ENCODE results near the gene AP2B1. TPM values are rescaled to one million over a fixed set of nuclear protein-coding genes. Genes with fewer than 3 reads are reported as not detected.

The AP2B1 gene
- total and polyA plus RNA-seq, 12 donors: 23.4 to 167 (median 78.2) TPM

DNA sequence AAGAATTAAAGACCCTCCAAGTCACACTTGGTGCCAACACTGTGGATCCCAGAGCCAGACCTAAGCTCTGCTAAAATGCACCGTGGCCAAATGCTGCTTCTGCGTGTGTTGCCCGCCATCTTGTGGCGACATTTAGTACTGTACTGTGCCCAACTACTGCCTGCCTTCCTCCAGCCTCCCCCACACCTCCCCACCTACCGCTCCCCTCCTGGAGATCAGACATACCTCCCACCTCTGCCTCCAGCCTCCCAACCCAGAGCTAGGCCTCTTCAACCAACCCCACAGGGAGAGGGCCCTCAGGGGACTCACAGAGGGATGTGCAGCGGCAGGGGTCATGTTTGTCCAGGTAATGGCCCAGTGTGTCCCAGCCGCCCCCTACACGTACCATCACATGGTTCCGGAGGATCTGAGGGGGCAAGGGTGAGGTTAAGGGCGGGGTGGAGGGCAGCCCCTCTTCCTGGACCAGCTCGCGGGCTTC is 160.5 kb downstream of the AP2B1 start:
- no peaks in the 10 kb centered on the region for H3K36me3 ChIP-seq (replicated peaks in 1 of 2)
- 3 to 36% (median 21%) methylated on average over 4 to 12 of the region's 12 CpGs for WGBS, 4 donors
- no peak overlapping the region for H3K4me3 ChIP-seq
- DNase-seq: peak; percentile 65 to 93 (median 83)
- H3K27ac ChIP-seq: no peak overlapping the region
- TF ChIP-seq, protein P1, sequence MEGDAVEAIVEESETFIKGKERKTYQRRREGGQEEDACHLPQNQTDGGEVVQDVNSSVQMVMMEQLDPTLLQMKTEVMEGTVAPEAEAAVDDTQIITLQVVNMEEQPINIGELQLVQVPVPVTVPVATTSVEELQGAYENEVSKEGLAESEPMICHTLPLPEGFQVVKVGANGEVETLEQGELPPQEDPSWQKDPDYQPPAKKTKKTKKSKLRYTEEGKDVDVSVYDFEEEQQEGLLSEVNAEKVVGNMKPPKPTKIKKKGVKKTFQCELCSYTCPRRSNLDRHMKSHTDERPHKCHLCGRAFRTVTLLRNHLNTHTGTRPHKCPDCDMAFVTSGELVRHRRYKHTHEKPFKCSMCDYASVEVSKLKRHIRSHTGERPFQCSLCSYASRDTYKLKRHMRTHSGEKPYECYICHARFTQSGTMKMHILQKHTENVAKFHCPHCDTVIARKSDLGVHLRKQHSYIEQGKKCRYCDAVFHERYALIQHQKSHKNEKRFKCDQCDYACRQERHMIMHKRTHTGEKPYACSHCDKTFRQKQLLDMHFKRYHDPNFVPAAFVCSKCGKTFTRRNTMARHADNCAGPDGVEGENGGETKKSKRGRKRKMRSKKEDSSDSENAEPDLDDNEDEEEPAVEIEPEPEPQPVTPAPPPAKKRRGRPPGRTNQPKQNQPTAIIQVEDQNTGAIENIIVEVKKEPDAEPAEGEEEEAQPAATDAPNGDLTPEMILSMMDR (IDR thresholded peaks at IDR 0.05): peak; percentile 87 to 97 (median 92)
- no peak for TF ChIP-seq POLR2A (IDR thresholded peaks at IDR 0.05)
- no peaks in the 10 kb centered on the region for H3K4me1 ChIP-seq (replicated peaks in 1 of 2)
- H3K27me3 ChIP-seq: peaks cover 27% of the 10 kb centered on the region
- no peaks in the 10 kb centered on the region for H3K9me3 ChIP-seq (replicated peaks in 1 of 3)
- intact Hi-C loops (cut with DNase I): loop anchor here (5.0 to 10.0 kb wide), 3 partner anchors 135 to 583 kb away; no protein-coding TSS in a partner anchor

DNA sequence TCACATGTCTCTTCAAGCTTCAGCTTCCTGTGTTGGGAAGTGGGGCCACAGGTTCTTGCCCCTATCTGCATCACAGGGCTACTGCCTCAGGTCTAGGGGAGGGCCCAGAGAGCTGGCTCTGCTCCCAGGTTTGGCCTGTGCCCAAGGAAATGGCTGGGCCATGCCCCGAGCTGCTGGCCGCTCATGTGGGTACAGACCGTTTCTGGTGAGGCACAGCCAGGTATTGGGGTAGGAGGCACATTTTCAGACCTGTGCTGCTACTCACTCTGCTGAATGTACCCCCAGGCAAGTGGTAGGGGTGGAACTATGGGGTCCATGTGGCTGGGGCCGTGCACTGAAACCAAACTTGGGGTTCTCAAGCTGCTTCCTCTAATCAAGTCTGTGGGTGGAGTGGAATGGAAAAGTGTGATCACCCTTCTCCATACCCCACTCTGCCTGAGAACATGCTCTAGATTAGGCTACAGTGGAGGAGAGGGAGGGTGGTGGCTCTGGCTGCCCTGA is 161.3 kb downstream of the AP2B1 start:
- Histone ChIP-seq H3K36me3 (replicated peaks in 1 of 2) (no peaks in the 10 kb centered on the region), H3K27me3 (peaks cover 26% of the 10 kb centered on the region), H3K9me3 (replicated peaks in 1 of 3) (no peaks in the 10 kb centered on the region), H3K4me1 (replicated peaks in 1 of 2) (no peaks in the 10 kb centered on the region), H3K4me3 (no peak overlapping the region), H3K27ac (no peak overlapping the region)
- DNase-seq: peak; percentile 31 to 75 (median 57)
- intact Hi-C loops (cut with DNase I): loop anchor here (5.0 to 10.0 kb wide), 3 partner anchors 136 to 584 kb away; no protein-coding TSS in a partner anchor
- 22 to 28% (median 23%) methylated on average over 2 to 4 of the region's 4 CpGs for WGBS, 4 donors
- TF ChIP-seq, protein P1 (IDR thresholded peaks at IDR 0.05): no peak
- no peak for TF ChIP-seq POLR2A (IDR thresholded peaks at IDR 0.05)

DNA sequence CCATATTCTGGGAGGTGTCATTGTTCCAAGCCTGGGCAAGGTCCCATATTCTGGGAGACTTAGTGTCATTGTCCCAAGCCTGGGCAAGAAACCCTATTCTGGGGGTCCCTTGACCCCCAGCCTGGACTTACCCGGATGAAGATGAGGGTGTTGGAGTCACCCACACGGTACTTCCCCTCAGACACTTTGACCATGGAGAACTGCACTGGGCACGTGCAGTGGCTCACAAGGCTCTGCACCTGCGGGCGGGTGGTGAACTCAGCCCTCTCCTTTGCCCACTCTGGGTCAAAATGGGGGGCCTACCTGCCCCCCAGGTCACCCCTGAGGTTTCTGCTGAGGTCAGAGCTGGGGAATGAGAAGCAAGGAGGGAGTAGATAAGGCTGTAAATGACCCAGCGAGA is 161.9 kb downstream of the AP2B1 start:
- H3K4me3 ChIP-seq: no peak overlapping the region
- WGBS, 4 donors: 64 to 95% (median 80%) methylated on average over 2 to 6 of the region's 6 CpGs
- TF ChIP-seq POLR2A (IDR thresholded peaks at IDR 0.05): no peak
- TF ChIP-seq, protein P1 (IDR thresholded peaks at IDR 0.05): no peak
- intact Hi-C loops (cut with DNase I): loop anchor here (5.0 to 10.0 kb wide), 3 partner anchors 137 to 584 kb away; no protein-coding TSS in a partner anchor
- H3K36me3 ChIP-seq (replicated peaks in 1 of 2): no peaks in the 10 kb centered on the region
- peaks cover 26% of the 10 kb centered on the region for H3K27me3 ChIP-seq
- no peak for DNase-seq
- H3K9me3 ChIP-seq (replicated peaks in 1 of 3): no peaks in the 10 kb centered on the region
- no peaks in the 10 kb centered on the region for H3K4me1 ChIP-seq (replicated peaks in 1 of 2)
- H3K27ac ChIP-seq: no peak overlapping the region

DNA sequence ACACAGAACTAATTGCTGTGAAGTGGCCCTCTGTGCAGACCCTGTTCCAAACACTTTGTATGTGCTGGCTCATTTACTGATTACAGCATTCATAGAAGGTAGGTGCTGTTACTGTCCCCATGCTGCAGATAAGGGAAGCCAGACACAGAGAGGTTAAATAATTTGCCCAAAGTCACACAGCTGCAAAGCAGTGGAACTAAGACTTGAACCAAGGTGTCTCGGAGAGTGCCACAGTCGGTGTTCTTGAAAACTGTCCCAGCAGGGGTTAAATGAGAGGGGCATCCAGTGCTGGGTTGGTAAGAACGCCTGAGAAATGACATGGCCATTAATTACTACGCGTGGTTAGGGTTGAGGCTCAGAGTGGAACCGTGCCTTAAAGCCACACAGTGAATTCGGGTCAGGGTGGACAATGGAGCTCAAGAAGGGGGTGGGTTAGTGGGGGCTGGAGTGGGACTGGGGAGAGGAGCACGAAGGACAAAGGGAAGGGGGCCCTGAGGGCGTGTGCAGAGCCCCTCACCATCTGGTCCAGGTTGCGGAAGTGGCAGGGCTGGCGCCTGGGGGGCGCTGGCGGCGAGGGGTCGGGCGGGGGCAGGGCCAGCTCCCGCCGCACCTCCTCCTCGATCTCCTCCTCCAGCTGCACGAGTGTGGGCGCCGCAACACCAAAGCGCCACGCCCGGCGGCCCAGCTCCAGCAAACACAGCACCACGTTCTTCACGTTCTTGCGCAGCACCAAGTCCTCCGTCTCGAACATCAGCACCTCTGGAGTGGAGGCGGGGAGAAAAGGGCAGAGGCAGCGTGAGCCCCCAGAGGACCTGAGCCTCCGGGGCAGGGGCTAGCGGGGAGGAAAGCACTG is 162.7 kb downstream of the AP2B1 start:
- no peak for TF ChIP-seq POLR2A (IDR thresholded peaks at IDR 0.05)
- TF ChIP-seq, protein P1 (IDR thresholded peaks at IDR 0.05): no peak
- Histone ChIP-seq H3K4me3 (no peak overlapping the region), H3K4me1 (replicated peaks in 1 of 2) (no peaks in the 10 kb centered on the region), H3K36me3 (replicated peaks in 1 of 2) (no peaks in the 10 kb centered on the region), H3K27me3 (peaks cover 26% of the 10 kb centered on the region), H3K27ac (no peak overlapping the region), H3K9me3 (replicated peaks in 1 of 3) (no peaks in the 10 kb centered on the region)
- intact Hi-C loops (cut with DNase I): loop anchor here (5.0 to 10.0 kb wide), 3 partner anchors 137 to 585 kb away; no protein-coding TSS in a partner anchor
- WGBS, 4 donors: 7 to 21% (median 13%) methylated on average over 11 to 35 of the region's 35 CpGs
- DNase-seq: no peak

Data from adrenal gland (tissue), 12 donors.